GM23338 (cell line): Measurements from ENCODE around the gene PLEKHG5.

Experiments used
- CTCF ChIP-seq, 2 experiments: fragments of 200-600 bp in 1 of 2; sonication (generic) in 1 of 2; conservative IDR thresholded peaks; 2 replicates each; pipeline versions ENCODE4 v1.5.1 to v1.6.1; 2016 to 2017; ENCODE audit warnings: antibody characterized with exemption in 2 of 2, low read depth in 2 of 2, mild to moderate bottlenecking in 2 of 2, moderate library complexity in 1 of 2
- EZH2 ChIP-seq: fragments of 200-600 bp; sonication (generic); IDR thresholded peaks from one replicate; pipeline ENCODE4 v1.8.0; 2017; ENCODE audit warnings: antibody characterized with exemption, mild to moderate bottlenecking, low read depth; ENCODE audit not compliant: unreplicated experiment
- EZH2phosphoT487 ChIP-seq: fragments of 200-600 bp; sonication (generic); IDR thresholded peaks from one replicate; pipeline ENCODE4 v1.8.1; 2018; ENCODE audit warnings: antibody characterized with exemption; ENCODE audit not compliant: unreplicated experiment
- JUNB ChIP-seq: IDR thresholded peaks from one replicate; pipeline ENCODE4 v1.6.1; 2016; ENCODE audit warnings: antibody characterized with exemption; ENCODE audit not compliant: unreplicated experiment
- POLR2AphosphoS5 ChIP-seq: IDR thresholded peaks from 2 replicates; pipeline ENCODE4 v1.6.1; 2016; ENCODE audit warnings: antibody characterized with exemption, low read depth
- ZNF331 ChIP-seq: fragments of 250-450 bp; sonication (Bioruptor Pico); IDR thresholded peaks from 2 replicates; pipeline ENCODE4 v1.5.0; 2020; ENCODE audit warnings: low read depth, mild to moderate bottlenecking, moderate library complexity

GRCh38 chr1:6461538-6462411, 29.7 kb downstream of the PLEKHG5 start:
- TF ChIP-seq CTCF (conservative IDR thresholded peaks at IDR 0.05; ENCODE audit: low read depth in 2 of 2) (no peak), EZH2phosphoT487 (no peak), POLR2AphosphoS5 (peak; percentile 11; the same call in 1 of the 2 replicates), JUNB (no peak), EZH2 (no peak), ZNF331 (CRISPR knock-in tag) (no peak)
